ENCODE measurements around the gene RYR1.
A peak's percentile ranks its signal among the peaks of the same experiment; 100 is the strongest.
"Not testable (repeated sequence)": the region's sequence is repeated elsewhere in the genome, so short reads cannot be mapped to it uniquely, and the experiment has no call there.

The RYR1 gene

DNA sequence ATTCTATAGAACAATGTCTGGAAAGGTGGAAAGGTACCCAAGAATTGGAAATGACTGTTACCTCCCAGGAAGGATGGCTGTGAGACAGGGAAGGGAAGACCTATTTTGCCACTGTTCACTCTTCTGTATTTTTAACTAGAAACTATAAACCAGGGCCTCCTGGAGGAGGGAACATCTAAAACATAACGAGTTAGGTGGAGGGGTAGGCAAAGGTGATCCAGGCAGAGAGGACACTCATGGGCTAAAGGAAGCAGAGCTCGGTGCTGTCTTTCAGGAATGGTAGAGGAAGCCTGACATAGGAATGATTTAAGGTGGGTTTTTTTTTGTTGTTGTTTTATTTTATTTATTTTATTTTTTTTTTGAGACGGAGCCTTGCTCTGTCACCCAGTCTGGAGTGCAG lies 191.3 kb downstream of the RYR1 start:
- no peak for DNase-seq

DNA sequence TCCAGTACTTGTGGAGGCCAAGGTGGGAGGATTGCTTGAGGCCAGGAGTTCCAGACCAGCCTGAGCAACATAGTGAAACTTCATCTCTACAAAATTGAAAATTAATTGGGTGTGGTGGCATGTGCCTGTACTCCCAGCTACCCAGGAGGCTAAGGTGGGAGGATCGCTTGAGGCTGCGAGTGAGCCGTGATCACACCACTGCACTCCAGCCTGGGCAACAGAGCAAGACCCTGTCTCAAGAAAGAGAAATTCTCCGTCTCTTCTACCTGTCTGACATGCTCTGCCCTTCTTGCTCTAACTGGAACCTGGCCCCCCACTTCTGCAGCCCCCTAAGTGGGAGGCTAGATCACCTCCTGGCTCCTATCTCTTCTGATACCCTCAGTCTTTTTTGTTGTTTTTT lies 192.9 kb downstream of the RYR1 start:
- DNase-seq, result no peak

DNA sequence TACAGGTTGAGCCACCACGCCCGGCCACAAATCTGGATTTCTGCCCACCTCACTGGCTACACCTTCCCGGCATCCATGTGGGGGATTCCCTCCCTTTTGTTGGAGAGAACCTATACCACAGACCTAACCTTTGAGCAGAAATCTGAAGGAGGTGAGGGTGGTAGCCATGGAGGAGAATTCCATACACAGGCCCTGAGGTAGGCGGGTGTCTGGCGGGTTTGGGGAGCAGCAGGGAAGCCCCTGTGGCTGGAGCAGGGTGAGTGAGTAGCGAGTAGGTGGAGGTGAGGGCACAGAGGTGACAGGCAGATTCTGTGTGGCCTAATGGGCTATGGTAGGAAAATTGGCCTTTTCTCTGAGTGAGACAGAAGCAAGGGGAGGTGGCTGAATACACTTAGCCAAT lies 196.1 kb downstream of the RYR1 start:
- DNase-seq, result no peak

DNA sequence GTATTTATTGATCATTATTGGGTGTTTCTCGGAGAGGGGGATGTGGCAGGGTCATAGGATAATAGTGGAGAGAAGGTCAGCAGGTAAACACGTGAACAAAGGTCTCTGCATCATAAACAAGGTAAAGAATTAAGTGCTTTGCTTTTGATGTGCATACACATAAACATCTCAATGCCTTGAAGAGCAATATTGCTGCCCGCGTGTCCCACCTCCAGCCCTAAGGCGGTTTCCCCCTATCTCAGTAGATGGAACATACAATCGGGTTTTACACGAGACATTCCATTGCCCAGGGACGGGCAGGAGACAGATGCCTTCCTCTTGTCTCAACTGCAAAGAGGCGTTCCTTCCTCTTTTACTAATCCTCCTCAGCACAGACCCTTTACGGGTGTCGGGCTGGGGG lies 197.8 kb downstream of the RYR1 start:
- not testable (repeated sequence) for DNase-seq

DNA sequence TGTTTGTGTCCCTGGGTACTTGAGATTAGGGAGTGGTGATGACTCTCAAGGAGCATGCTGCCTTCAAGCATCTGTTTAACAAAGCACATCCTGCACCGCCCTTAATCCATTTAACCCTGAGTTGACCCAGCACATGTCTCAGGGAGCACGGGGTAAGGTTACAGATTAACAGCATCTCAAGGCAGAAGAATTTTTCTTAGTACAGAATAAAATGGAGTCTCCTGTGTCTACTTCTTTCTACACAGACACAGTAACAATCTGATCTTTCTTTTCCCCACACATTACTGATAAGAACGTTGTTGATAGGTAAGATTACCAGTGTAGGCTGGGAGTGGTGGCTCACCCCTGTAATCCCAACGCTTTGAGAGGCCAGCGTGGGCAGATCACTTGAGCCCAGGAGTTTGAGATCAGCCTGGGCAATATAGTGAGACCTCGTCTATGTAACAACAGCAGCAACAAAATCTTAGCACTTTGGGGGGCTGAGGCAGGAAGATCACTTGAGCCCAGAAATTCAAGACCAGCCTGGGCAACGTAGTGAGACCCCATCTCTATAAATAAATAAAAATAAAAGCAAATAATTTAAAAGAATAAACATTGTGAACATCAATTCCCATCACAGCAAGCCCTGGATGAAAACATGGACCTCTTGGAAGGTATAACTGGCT lies 198.5 kb downstream of the RYR1 start:
- DNase-seq, result peak in 1 of 3 experiments; percentile 32

DNA sequence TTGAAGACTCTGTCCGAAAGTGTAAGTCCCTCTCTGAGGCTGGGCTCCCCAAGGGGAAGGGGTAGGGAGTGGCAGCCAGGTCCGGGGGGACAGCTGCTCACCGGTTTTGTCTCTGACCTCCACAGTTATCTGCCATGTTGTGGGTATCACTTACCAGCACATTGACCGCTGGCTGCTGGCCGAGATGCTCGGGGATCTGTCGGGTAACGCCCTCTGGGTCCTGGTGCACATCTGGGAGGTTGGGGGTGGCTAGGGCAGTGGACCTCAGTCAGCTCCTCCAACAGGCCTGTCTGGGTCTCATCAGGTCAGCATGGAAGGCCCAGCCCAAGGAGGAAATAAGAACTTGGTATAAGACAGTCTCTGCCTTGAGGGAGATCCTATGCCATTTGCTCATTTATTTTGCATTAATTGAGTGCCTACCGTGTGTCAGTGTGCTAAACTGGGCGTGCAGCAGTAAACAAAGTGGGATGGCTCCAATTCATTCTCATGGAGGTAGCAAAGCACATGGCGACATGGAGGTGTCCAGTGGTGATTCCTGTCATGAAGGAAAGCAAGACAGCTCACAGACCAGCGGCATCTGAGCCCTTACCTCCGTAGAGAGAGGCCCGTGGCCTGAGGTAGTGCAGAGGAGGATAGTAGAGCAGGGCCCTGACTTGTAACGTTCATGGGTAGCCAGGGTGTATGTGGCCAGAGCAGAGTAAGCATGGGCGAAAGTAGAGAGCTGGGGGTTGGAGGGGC lies 199.2 kb downstream of the RYR1 start:
- no peak for DNase-seq

DNA sequence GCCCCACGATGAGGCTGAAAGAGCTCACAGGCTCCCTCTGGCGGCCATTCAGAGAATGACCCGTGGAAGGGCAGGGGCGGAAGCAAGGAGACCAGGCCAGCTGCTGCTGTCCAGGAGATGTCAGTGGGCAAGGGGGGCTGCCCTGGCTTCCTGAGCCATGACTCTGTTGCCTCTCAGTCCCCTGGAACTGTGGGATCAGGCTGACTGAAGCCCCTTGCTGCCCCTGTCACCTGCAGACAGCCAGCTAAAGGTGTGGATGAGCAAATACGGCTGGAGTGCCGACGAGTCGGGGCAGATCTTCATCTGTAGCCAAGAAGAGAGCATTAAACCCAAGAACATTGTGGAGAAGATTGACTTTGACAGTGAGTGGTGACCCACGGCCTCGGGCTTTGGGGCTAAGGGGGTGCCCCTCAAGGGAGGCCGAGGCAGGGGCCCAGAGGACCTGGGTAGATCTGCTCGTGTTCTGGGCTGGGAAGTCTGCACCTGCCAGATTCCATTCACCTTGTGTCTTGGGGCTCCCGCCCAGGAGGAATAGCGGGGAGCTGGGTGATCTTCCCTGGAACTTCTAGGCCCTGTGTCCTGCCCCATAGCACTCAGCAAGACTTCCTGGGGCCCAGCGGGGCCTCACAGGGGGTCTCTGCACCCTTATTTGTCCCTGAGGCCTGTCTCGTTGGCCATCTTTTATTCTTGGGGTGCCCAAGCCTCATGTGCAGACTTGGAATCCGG lies 201.4 kb downstream of the RYR1 start:
- DNase-seq, result peak; percentile 28 to 68 (median 56)

DNA sequence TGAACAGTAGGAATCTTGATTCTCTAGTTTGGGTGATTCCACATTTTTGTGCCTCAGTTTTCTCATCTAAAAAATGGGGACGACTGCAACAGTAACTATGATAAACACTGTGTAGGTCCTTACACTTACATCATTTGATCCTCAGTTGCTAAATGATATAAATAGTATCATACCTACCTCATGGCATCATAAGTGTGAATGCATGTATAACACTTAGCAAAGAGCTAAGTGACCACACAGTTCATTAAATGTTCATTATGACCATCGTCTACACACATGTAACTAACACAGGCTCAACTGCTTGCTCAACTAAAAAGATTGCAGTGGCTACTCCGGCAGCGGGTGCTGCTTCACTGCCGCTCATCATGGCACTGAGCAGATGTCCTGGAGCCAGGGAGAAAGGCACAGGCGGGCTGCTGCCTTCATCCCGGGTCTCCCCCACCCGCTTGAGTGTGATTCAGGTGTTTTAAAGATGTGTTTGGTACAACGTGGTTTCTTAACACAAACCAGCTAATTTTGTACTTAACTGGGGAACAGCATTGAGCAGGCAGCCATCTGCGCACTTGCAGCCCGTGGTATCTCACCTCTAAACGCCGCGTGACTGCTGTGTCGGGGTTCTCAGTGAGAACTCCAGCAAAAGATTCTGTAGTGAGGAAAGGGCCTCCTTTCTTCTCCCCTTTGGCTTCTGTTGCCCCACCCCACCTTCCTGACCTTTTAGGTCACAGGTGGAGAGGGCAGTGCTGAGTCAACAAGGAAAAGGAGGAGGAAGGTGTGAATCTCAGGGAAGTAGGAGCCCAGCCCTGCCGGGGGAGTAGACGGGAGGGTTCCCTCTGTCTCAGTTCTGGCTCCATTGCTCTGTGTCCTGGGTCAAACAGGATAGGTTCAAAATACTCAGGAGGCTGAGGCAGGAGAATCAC lies 202.2 kb downstream of the RYR1 start:
- no peak for DNase-seq
